Epithelial cell of proximal tubule (primary cell): ENCODE data around the gene CCSER1. TPM values are rescaled to one million over a fixed set of nuclear protein-coding genes. Genes with fewer than 3 reads are reported as not detected.

ENCODE experiments used
- DNase-seq: peaks from one replicate; pipeline ENCODE4 v3.0.0-alpha.2; 2011; ENCODE audit warnings: low read depth
- H3K4me3 ChIP-seq: 2 replicates; pipeline ENCODE4 v1.5.1; 2011; ENCODE audit warnings: low read depth, mild to moderate bottlenecking, low read length
- CTCF ChIP-seq: conservative IDR thresholded peaks from 2 replicates; pipeline ENCODE4 v1.5.1; 2012; ENCODE audit warnings: low read depth, mild to moderate bottlenecking, low read length
- total RNA-seq: library from RNA; depleted of rRNA; stranded (reverse); fragments of >200 nt; gene quantifications from 2 replicates; pipeline ENCODE4 v1.2.3, GENCODE V29; 2015

CCSER1 gene
- total RNA-seq, 1 donor from 2014 or later = not detected

DNA sequence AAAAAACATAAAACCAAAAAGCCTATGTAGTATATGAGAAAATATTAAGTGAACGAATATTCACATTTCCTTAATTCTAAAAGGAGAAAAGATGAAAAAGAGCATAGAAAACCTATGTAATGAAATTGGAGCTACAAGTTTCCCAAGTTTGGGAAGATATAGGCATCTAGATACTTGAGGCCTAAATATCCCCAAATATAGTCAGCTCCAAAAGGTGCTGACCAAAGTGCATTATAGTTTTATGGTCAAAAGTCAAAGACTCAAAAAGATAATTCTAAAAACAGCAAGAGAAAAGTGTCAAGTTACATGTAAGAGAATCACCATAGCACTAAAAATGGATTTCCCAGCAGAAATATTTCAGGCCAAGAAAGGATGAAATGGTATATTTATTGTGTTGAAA is 1502.9 kb downstream of the CCSER1 start:
- H3K4me3 ChIP-seq = no peak overlapping the region
- no peak for TF ChIP-seq CTCF
- no peak for DNase-seq

DNA sequence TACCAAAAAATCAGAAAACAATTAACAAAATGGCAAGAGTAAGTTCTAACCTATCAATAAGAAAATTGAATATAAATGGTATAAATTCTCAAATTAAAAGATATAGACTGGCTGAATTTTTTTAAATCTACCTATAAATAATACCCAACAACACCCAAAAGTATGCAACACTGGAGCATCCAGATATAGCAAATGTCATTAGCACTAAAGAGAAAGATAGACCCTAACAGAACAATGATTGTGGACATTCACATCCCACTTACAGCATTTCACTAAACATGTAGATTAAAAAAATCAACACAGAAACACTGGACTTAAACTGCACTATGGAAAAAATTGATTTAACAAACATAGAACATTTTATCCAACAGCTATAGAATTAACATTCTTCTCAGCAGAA is 1503.6 kb downstream of the CCSER1 start:
- no peak for DNase-seq
- no peak overlapping the region for H3K4me3 ChIP-seq
- TF ChIP-seq CTCF = no peak

GRCh38 chr4:91631335-91631734 is 1504.1 kb downstream of the CCSER1 start:
- DNase-seq = no peak
- H3K4me3 ChIP-seq = no peak overlapping the region
- no peak for TF ChIP-seq CTCF

GRCh38 chr4:91636083-91636482 is 1508.9 kb downstream of the CCSER1 start:
- TF ChIP-seq CTCF = no peak
- no peak overlapping the region for H3K4me3 ChIP-seq
- no peak for DNase-seq

Other genes starting within 250 kb of the CCSER1 start
- gene MMRN1, start 232.5 kb upstream of the CCSER1 start, total RNA-seq = not detected in 2 replicates